ENCODE measurements around the gene HHATL.

DNA sequence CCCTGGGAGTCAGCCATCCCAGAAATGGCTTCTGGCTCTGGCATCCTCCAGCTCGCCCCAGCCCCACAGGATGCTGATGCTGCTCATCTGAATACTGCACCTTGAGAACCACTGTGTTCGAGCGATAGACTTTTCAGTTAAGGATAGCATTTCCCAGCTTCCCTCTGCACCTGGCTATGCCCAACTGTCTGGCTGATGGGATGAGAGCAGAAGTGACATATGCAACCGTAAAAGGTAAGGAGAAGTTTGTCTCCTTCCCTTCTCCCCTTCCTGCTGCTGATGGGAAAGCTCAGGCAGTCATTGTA, 9.7 kb upstream of the HHATL start:
- TF ChIP-seq CTCF (IDR thresholded peaks at IDR 0.05) (no peak), POLR2A (IDR thresholded peaks at IDR 0.05) (no peak), EP300 (IDR thresholded peaks at IDR 0.05) (no peak)
